PC-9 (cell line): ENCODE measurements around the gene C1orf21.

ENCODE experiments used
- CTCF ChIP-seq: fragments of 200-600 bp; sonication (generic); conservative IDR thresholded peaks from 2 replicates; pipeline ENCODE4 v1.6.1; 2017; ENCODE audit warnings: mixed run types, antibody characterized with exemption, mild to moderate bottlenecking, moderate library complexity
- EZH2 ChIP-seq: fragments of 200-600 bp; sonication (generic); IDR thresholded peaks from 2 replicates; pipeline ENCODE4 v1.8.0; 2017; ENCODE audit warnings: antibody characterized with exemption, low read depth

- TF ChIP-seq CTCF, result no peak
- TF ChIP-seq EZH2, result no peak
Measured at GRCh38 chr1:184465489-184466146, 78.8 kb downstream of the C1orf21 start.
